Activated B cell treated with CpG ODN at 0.5 μM for 24 hours (primary cell): ENCODE results near the gene TRIM45. TPM values are rescaled to one million over a fixed set of nuclear protein-coding genes. Genes with fewer than 3 reads are reported as not detected.
A peak's percentile ranks its signal among the peaks of the same experiment; 100 is the strongest.

Experiments used
- ATAC-seq: fragments of 200-7000 bp; cut with Tn5 transposase; one replicate; pipeline ENCODE4 v1.10.0; 2021; ENCODE audit warnings: low read depth, mild to moderate bottlenecking, moderate library complexity
- CTCF ChIA-PET: fragments of 350-600 bp; sonication (Branson Sonifier 250); formaldehyde crosslinking; loops from one replicate; lab custom pipeline; 2021; ENCODE audit warnings: antibody characterized with exemption; lab: Charles Lee
- POLR2A ChIA-PET: fragments of 350-600 bp; sonication (Branson Sonifier 250); formaldehyde crosslinking; loops from one replicate; lab custom pipeline; 2021; ENCODE audit warnings: antibody characterized with exemption; lab: Charles Lee
- DNase-seq: peaks from one replicate; pipeline ENCODE4 v3.0.0; 2022
- H3K27ac Mint-ChIP-seq: one replicate; pipeline ENCODE4 v1.8.0; 2020; ENCODE audit warnings: mixed read lengths
- H3K27me3 Mint-ChIP-seq: one replicate; pipeline ENCODE4 v1.8.0; 2021; ENCODE audit warnings: mixed read lengths
- H3K36me3 Mint-ChIP-seq: one replicate; pipeline ENCODE4 v1.8.0; 2021; ENCODE audit warnings: low read depth, mixed read lengths
- H3K4me1 Mint-ChIP-seq: one replicate; pipeline ENCODE4 v1.8.0; 2021; ENCODE audit warnings: mixed read lengths
- H3K4me3 Mint-ChIP-seq: one replicate; pipeline ENCODE4 v1.8.0; 2020; ENCODE audit warnings: mild to moderate bottlenecking, mixed read lengths
- H3K9me3 Mint-ChIP-seq: one replicate; pipeline ENCODE4 v1.8.0; 2020; ENCODE audit warnings: mixed read lengths
- intact Hi-C: fragments of 100-400 bp; cut with micrococcal nuclease; formaldehyde crosslinking; loops from one replicate; pipeline ENCODE4 v1.15.1; 2024
- total RNA-seq: library from RNA; stranded (reverse); gene quantifications from 2 replicates; pipeline ENCODE4 v1.2.3, GENCODE V29; 2022
- TF ChIP-seq, protein P1 (sequence below): fragments of 200-600 bp; IDR thresholded peaks from one replicate; pipeline ENCODE4 v1.8.0; 2022; ENCODE audit warnings: antibody characterized with exemption, mild to moderate bottlenecking

Gene TRIM45
- total RNA-seq, 1 donor from 2014 or later: 1.5 TPM

DNA sequence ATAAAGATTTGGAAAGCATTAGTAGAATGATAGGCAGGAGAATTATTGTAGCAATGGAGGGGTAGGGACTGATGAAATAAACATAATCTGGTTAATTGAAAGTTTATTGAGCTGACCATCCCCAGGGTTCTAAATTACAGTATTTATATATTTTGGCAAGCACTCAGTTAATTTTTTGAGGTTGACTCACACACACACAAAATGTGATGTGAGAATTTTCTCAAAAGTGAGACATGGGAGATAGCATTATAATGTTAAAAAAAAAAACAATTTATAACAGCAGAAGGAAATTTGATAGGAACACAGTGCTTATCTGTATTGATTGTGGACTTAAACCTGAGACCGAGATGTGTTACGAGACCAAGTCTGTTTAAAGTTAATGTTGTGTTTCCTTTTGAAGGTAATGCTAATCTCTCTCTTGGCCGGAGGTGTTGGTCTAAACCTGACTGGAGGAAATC is 24.6 kb downstream of the TRIM45 start:
- H3K4me3 Mint-ChIP-seq: no peak overlapping the region
- POLR2A ChIA-PET: no interaction called here
- ATAC-seq (no peak), DNase-seq (no peak)
- no peaks in the 10 kb centered on the region for H3K27me3 Mint-ChIP-seq
- no peak overlapping the region for H3K27ac Mint-ChIP-seq
- TF ChIP-seq, protein P1, sequence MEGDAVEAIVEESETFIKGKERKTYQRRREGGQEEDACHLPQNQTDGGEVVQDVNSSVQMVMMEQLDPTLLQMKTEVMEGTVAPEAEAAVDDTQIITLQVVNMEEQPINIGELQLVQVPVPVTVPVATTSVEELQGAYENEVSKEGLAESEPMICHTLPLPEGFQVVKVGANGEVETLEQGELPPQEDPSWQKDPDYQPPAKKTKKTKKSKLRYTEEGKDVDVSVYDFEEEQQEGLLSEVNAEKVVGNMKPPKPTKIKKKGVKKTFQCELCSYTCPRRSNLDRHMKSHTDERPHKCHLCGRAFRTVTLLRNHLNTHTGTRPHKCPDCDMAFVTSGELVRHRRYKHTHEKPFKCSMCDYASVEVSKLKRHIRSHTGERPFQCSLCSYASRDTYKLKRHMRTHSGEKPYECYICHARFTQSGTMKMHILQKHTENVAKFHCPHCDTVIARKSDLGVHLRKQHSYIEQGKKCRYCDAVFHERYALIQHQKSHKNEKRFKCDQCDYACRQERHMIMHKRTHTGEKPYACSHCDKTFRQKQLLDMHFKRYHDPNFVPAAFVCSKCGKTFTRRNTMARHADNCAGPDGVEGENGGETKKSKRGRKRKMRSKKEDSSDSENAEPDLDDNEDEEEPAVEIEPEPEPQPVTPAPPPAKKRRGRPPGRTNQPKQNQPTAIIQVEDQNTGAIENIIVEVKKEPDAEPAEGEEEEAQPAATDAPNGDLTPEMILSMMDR: no peak
- H3K9me3 Mint-ChIP-seq: no peaks in the 10 kb centered on the region
- peaks cover 5% of the 10 kb centered on the region for H3K4me1 Mint-ChIP-seq
- CTCF ChIA-PET: no interaction called here
- peaks cover 87% of the 10 kb centered on the region for H3K36me3 Mint-ChIP-seq
- intact Hi-C loops: no loop called here

DNA sequence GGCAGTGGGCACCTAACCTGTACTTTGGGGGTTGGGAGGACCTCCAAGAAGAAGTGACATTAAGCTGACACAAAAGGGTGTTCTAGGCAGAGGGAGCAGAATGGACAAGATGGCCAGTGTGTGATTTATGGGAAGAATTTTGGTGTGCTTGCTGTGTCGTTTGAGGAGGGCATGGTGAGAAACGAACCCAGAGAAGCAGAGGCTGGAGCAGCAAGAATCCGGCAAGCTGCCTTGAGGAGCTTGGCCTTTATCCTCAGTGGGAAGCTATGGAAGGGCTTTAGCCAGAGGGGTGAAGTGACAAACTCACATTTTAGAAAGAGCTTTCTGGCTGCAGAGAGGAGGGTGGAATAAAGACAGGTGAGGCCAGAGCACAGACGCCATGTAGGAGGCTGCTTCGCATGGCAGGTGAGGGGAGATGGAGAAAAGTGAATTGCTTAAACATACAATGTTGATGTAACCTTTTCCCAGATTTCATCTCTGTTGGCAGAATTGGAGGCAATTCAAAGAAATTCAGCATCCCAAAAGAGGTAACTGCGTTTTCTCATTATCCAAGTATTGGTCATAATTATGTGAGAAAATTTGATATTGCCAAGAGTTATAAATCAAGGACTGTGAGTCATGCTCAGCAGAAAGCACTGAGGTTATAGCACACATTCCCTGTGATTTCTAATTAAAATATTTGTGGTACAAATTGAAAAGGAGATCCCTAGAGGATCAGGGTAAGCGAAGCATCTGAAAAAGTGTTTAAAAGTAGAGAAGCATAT is 26.5 kb downstream of the TRIM45 start:
- no peaks in the 10 kb centered on the region for H3K27me3 Mint-ChIP-seq
- peaks cover 5% of the 10 kb centered on the region for H3K4me1 Mint-ChIP-seq
- H3K4me3 Mint-ChIP-seq: no peak overlapping the region
- no peak for DNase-seq
- TF ChIP-seq, protein P1: no peak
- intact Hi-C loops: no loop called here
- ChIA-PET CTCF (no interaction called here), POLR2A (interaction anchor here (0.7 kb wide), 1 partner anchor 25 kb away, joined by 3 read pairs; no protein-coding TSS in a partner anchor)
- no peaks in the 10 kb centered on the region for H3K9me3 Mint-ChIP-seq
- no peak overlapping the region for H3K27ac Mint-ChIP-seq
- ATAC-seq: no peak
- H3K36me3 Mint-ChIP-seq: peaks cover 90% of the 10 kb centered on the region

DNA sequence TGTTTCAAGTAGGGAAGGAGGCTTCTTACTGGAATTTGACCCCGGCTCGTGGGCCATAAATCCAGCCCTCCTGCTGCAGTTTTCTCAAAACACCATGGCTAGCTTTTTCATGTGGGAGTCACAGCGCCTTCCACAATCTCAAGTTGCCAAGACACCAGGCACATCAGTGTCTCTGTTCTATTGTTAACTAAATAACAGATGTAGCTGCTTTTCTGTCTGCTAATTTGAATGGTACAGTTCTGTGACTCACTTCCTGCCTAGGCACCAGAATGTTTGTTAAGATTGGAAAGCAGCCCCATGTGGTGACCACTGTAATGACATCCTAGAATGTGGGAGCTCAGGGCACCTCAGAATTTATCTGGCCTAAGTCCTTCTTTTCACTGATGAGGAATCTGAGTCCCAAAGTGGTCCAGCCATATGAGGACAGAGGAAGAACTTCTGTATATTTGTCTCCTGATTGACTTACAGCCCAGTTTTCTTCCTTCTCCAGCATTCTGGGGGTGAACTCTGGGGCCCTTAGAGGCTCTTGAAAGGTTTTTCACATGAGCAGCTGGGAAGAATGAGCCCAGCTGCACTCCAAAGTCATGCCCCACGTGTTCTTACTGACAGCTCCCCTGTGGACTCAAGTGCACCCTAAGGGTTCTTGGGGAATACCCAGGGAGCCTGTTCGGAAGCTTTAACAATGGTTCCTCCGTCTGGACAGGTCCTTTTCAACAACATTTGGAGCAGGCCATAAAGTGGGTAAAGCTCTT is 27.5 kb downstream of the TRIM45 start:
- no peak for DNase-seq
- ATAC-seq: peak; percentile 66
- peaks cover 85% of the 10 kb centered on the region for H3K36me3 Mint-ChIP-seq
- intact Hi-C loops: no loop called here
- TF ChIP-seq, protein P1: no peak
- no peaks in the 10 kb centered on the region for H3K27me3 Mint-ChIP-seq
- ChIA-PET POLR2A (no interaction called here), CTCF (interaction anchor here (1.2 to 1.8 kb wide), 2 partner anchors 23 to 35 kb away, joined by 5 to 6 read pairs; no protein-coding TSS in a partner anchor)
- H3K4me3 Mint-ChIP-seq: no peak overlapping the region
- H3K27ac Mint-ChIP-seq: no peak overlapping the region
- no peaks in the 10 kb centered on the region for H3K9me3 Mint-ChIP-seq
- peaks cover 5% of the 10 kb centered on the region for H3K4me1 Mint-ChIP-seq

DNA sequence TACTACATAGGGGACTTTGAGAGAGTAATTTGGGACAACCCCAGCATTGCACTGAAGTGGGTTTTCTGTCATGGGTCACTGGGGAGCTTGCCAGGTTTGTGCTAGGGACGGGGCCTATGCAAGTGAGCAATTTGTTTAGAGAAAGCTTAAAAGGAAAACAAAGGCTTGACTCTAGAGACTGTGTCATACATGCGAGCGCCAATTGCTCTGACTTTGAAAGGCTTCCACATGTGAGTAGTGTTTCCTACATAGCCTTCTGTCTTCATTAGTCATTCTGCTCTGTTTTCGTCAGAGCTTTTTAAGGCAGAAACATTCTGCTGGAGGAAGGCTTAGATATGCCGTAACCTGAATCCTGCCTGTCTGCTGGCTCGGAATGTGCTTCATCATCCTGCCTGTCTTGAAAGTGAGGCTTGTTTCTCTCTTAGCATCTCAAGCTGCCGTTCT is 28.4 kb downstream of the TRIM45 start:
- TF ChIP-seq, protein P1: no peak
- no peak for DNase-seq
- CTCF ChIA-PET: interaction anchor here (1.2 to 1.8 kb wide), 2 partner anchors 22 to 35 kb away, joined by 5 to 6 read pairs; no protein-coding TSS in a partner anchor
- no peak for ATAC-seq
- intact Hi-C loops: no loop called here
- POLR2A ChIA-PET: no interaction called here
- no peak overlapping the region for H3K4me3 Mint-ChIP-seq
- no peaks in the 10 kb centered on the region for H3K9me3 Mint-ChIP-seq
- no peak overlapping the region for H3K27ac Mint-ChIP-seq
- peaks cover 80% of the 10 kb centered on the region for H3K36me3 Mint-ChIP-seq
- H3K27me3 Mint-ChIP-seq: no peaks in the 10 kb centered on the region
- peaks cover 5% of the 10 kb centered on the region for H3K4me1 Mint-ChIP-seq

DNA sequence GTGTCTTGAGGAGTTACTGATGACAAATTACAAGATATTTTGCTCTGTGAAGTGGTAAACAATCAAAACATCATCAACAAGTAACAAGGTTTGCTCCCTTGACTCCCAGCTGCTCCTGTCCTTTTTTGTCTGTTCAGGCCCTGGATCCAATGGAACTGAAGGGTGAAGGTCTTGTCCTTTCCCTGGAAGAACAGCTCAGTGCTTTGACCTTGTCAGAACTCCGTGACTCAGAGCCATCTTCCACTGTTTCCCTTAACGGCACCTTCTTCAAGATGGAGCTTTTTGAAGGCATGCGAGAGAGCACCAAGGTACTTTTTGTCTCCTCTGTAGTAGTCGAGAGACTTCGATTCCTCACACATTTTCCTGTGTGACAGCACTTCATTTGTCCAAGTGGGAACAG is 29.0 kb downstream of the TRIM45 start:
- DNase-seq: no peak
- ATAC-seq: no peak
- ChIA-PET CTCF (interaction anchor here (1.8 kb wide), 1 partner anchor 21 kb away, joined by 5 read pairs; no protein-coding TSS in a partner anchor), POLR2A (no interaction called here)
- Mint-ChIP-seq H3K27me3 (no peaks in the 10 kb centered on the region), H3K36me3 (peaks cover 76% of the 10 kb centered on the region), H3K27ac (no peak overlapping the region), H3K4me3 (no peak overlapping the region), H3K4me1 (peaks cover 5% of the 10 kb centered on the region), H3K9me3 (no peaks in the 10 kb centered on the region)
- intact Hi-C loops: no loop called here
- TF ChIP-seq, protein P1: no peak
